H1 (cell line): ENCODE results near the gene IFITM2. TPM values are rescaled to one million over a fixed set of nuclear protein-coding genes. Genes with fewer than 3 reads are reported as not detected.

Experiments
- CTCF ChIA-PET: fragments of 300-600 bp; sonication (Branson Sonifier 250); formaldehyde crosslinking; loops from one replicate; lab custom pipeline; 2021; ENCODE audit not compliant: partially characterized antibody; lab: Charles Lee
- POLR2A ChIA-PET: fragments of 300-600 bp; sonication (Branson Sonifier 250); formaldehyde crosslinking; loops from one replicate; lab custom pipeline; 2021; ENCODE audit warnings: inconsistent platforms; ENCODE audit not compliant: partially characterized antibody; lab: Charles Lee
- DNase-seq, 2 experiments: peaks; one replicate each; pipeline versions ENCODE4 v3.0.0 to v3.0.0-alpha.2; 2010 to 2022; ENCODE audit warnings: low spot score in 2 of 2, low read depth in 1 of 2, mixed read lengths in 1 of 2
- FAIRE-seq: peaks from 2 replicates; lab custom pipeline; 2011; peaks lifted over from hg19 to GRCh38; lab: Jason Lieb, UNC
- H2AFZ ChIP-seq: 2 replicates; pipeline ENCODE4 v1.8.1; 2012; ENCODE audit warnings: low read length, inconsistent platforms
- H2AK5ac ChIP-seq: 2 replicates; pipeline ENCODE4 v1.6.1; 2013; ENCODE audit warnings: low read depth, low read length
- H2BK120ac ChIP-seq: replicated peaks from 2 replicates; pipeline ENCODE3; 2013; ENCODE audit warnings: low read depth, low read length, inconsistent platforms
- H2BK12ac ChIP-seq: 2 replicates; pipeline ENCODE4 v1.6.1; 2013; ENCODE audit warnings: low read depth, low read length
- H2BK15ac ChIP-seq: 2 replicates; pipeline ENCODE4 v1.6.1; 2013; ENCODE audit warnings: low read length
- H2BK20ac ChIP-seq: 2 replicates; pipeline ENCODE4 v1.6.1; 2013; ENCODE audit warnings: low read length
- H2BK5ac ChIP-seq: 2 replicates; pipeline ENCODE4 v1.6.1; 2013; ENCODE audit warnings: low read depth, low read length
- H3K14ac ChIP-seq: 2 replicates; pipeline ENCODE4 v1.6.1; 2013; ENCODE audit warnings: inconsistent platforms; ENCODE audit not compliant: insufficient read length
- H3K18ac ChIP-seq: 2 replicates; pipeline ENCODE4 v1.6.1; 2013; ENCODE audit warnings: low read length; ENCODE audit errors: extremely low read depth
- H3K23ac ChIP-seq: 2 replicates; pipeline ENCODE4 v1.6.1; 2013; ENCODE audit warnings: inconsistent platforms; ENCODE audit not compliant: insufficient read length
- H3K23me2 ChIP-seq: 2 replicates; pipeline ENCODE4 v1.6.1; 2013; ENCODE audit warnings: low read depth, low read length
- H3K27ac ChIP-seq: 2 replicates; pipeline ENCODE4 v1.6.1; 2011; ENCODE audit warnings: low read depth, low read length, inconsistent platforms
- H3K27me3 ChIP-seq, 4 experiments: replicated peaks in 1 of 4; 1 replicate in 1 of 4; 2 replicates in 3 of 4; pipeline versions ENCODE4 v1.6.1 to v1.8.1; 2011 to 2013; ENCODE audit warnings: low read length in 3 of 4, mild to moderate bottlenecking in 3 of 4, inconsistent platforms in 2 of 4, mixed read lengths in 2 of 4, moderate library complexity in 1 of 4; ENCODE audit not compliant: control insufficient read depth in 3 of 4, insufficient read depth in 3 of 4; ENCODE audit errors: extremely low read depth in 1 of 4
- H3K36me3 ChIP-seq, 4 experiments: 2 replicates each; pipeline versions ENCODE4 v1.6.1 to v1.8.1; 2011 to 2013; ENCODE audit warnings: mild to moderate bottlenecking in 4 of 4, low read length in 3 of 4, moderate library complexity in 2 of 4, control low read depth in 1 of 4, inconsistent platforms in 1 of 4; ENCODE audit not compliant: insufficient read depth in 4 of 4, control insufficient read depth in 2 of 4
- H3K4ac ChIP-seq: replicated peaks from 2 replicates; pipeline ENCODE3; 2013; ENCODE audit warnings: low read length, low read depth, mixed read lengths, inconsistent platforms; ENCODE audit not compliant: insufficient read length
- H3K4me1 ChIP-seq, 4 experiments: replicated peaks in 1 of 4; 1 replicate in 1 of 4; 2 replicates in 3 of 4; pipeline versions ENCODE4 v1.6.1 to v1.8.1; 2011 to 2013; ENCODE audit warnings: low read length in 3 of 4, inconsistent platforms in 2 of 4, mixed read lengths in 1 of 4; ENCODE audit not compliant: insufficient read depth in 4 of 4, control insufficient read depth in 3 of 4
- H3K4me2 ChIP-seq, 2 experiments: 2 replicates each; pipeline versions ENCODE4 v1.6.1 to v1.8.1; 2011 to 2013; ENCODE audit warnings: low read depth in 2 of 2, low read length in 2 of 2, control low read depth in 1 of 2, inconsistent platforms in 1 of 2, mild to moderate bottlenecking in 1 of 2; ENCODE audit not compliant: insufficient read depth in 1 of 2
- H3K4me3 ChIP-seq, 4 experiments: fragments of 200-600, 300-600 bp in 1 of 4; sonication (generic), shearing (Covaris generic), sonication (Bioruptor Twin) in 1 of 4; 2 replicates each; pipeline versions ENCODE4 v1.5.1 to v1.8.1; 2011 to 2016; ENCODE audit warnings: low read length in 4 of 4, low read depth in 3 of 4, control low read depth in 2 of 4, inconsistent platforms in 2 of 4, mild to moderate bottlenecking in 2 of 4, mixed read lengths in 1 of 4, moderate library complexity in 1 of 4; ENCODE audit not compliant: insufficient read depth in 2 of 4; ENCODE audit errors: extremely low read depth in 1 of 4
- H3K56ac ChIP-seq: replicated peaks from 2 replicates; pipeline ENCODE3; 2013; ENCODE audit warnings: low read depth, mild to moderate bottlenecking, mixed read lengths, low read length, inconsistent platforms; ENCODE audit not compliant: insufficient read length
- H3K79me1 ChIP-seq: 2 replicates; pipeline ENCODE4 v1.6.1; 2013; ENCODE audit warnings: low read depth, low read length, control low read depth
- H3K79me2 ChIP-seq, 2 experiments: 2 replicates each; pipeline versions ENCODE4 v1.6.1 to v1.8.1; 2012 to 2013; ENCODE audit warnings: low read length in 2 of 2, mild to moderate bottlenecking in 2 of 2, inconsistent platforms in 1 of 2; ENCODE audit not compliant: insufficient read depth in 2 of 2, control insufficient read depth in 1 of 2
- H3K9ac ChIP-seq, 4 experiments: replicated peaks in 1 of 4; 1 replicate in 1 of 4; 2 replicates in 3 of 4; pipeline versions ENCODE4 v1.6.1 to v1.8.1; 2011 to 2013; ENCODE audit warnings: low read depth in 3 of 4, low read length in 3 of 4, control low read depth in 2 of 4, mild to moderate bottlenecking in 2 of 4, moderate library complexity in 2 of 4, inconsistent platforms in 1 of 4; ENCODE audit errors: extremely low read depth in 1 of 4
- H3K9me3 ChIP-seq, 2 experiments: 2 replicates each; pipeline versions ENCODE4 v1.6.1 to v1.8.1; 2012 to 2013; ENCODE audit warnings: mild to moderate bottlenecking in 2 of 2, moderate library complexity in 2 of 2, control low read depth in 1 of 2, inconsistent platforms in 1 of 2, low read depth in 1 of 2, low read length in 1 of 2, mixed read lengths in 1 of 2; ENCODE audit not compliant: insufficient read depth in 2 of 2
- H4K20me1 ChIP-seq, 2 experiments: replicated peaks in 1 of 2; 2 replicates each; pipeline versions ENCODE3 to v1.8.1; 2011 to 2013; ENCODE audit warnings: inconsistent platforms in 2 of 2, low read length in 2 of 2, mild to moderate bottlenecking in 1 of 2; ENCODE audit not compliant: insufficient read depth in 2 of 2, control insufficient read depth in 1 of 2
- H4K5ac ChIP-seq: 2 replicates; pipeline ENCODE4 v1.6.1; 2013; ENCODE audit warnings: low read length, low read depth, mixed read lengths, inconsistent platforms; ENCODE audit not compliant: insufficient read length
- H4K8ac ChIP-seq: 2 replicates; pipeline ENCODE4 v1.8.0; 2013; ENCODE audit warnings: mild to moderate bottlenecking, moderate library complexity, low read length, inconsistent platforms; ENCODE audit not compliant: insufficient read depth; ENCODE audit errors: extremely low read depth
- H4K91ac ChIP-seq: replicated peaks from 2 replicates; pipeline ENCODE3; 2013; ENCODE audit warnings: low read length, mixed read lengths, inconsistent platforms; ENCODE audit not compliant: insufficient read length
- BCL11A ChIP-seq, 2 experiments: IDR thresholded peaks; one replicate each; pipeline ENCODE4 v1.6.1; 2011; ENCODE audit warnings: low read depth in 2 of 2, low read length in 2 of 2, mild to moderate bottlenecking in 2 of 2
- EGR1 ChIP-seq: IDR thresholded peaks from 2 replicates; pipeline ENCODE4 v1.6.1; 2011; ENCODE audit warnings: low read depth, low read length, borderline replicate concordance
- FOSL1 ChIP-seq: IDR thresholded peaks from 2 replicates; pipeline ENCODE4 v1.6.1; 2011; ENCODE audit warnings: mild to moderate bottlenecking, low read depth, low read length, moderate library complexity; ENCODE audit not compliant: insufficient read depth
- HDAC6 ChIP-seq: IDR thresholded peaks from one replicate; pipeline ENCODE4 v1.7.1; 2012; ENCODE audit warnings: low read depth, mild to moderate bottlenecking, inconsistent platforms, low read length, moderate library complexity
- JUND ChIP-seq: IDR thresholded peaks from 2 replicates; pipeline ENCODE4 v1.6.1; 2011; ENCODE audit warnings: mild to moderate bottlenecking, improper control_type of control experiment, low read length
- KDM4A ChIP-seq: IDR thresholded peaks from one replicate; pipeline ENCODE4 v1.7.1; 2012; ENCODE audit warnings: low read depth, mild to moderate bottlenecking, moderate library complexity, low read length, inconsistent platforms; ENCODE audit not compliant: severe bottlenecking
- RFX5 ChIP-seq: IDR thresholded peaks from 2 replicates; pipeline ENCODE4 v1.6.1; 2011; ENCODE audit warnings: low read depth, low read length, improper control_type of control experiment, borderline replicate concordance
- SAP30 ChIP-seq: fragments of 300-600 bp; sonication (generic); IDR thresholded peaks from 2 replicates; pipeline ENCODE4 v1.7.1; 2012; ENCODE audit warnings: low read length, moderate library complexity, mild to moderate bottlenecking, inconsistent platforms; ENCODE audit not compliant: insufficient read depth, insufficient replicate concordance
- SIRT6 ChIP-seq: IDR thresholded peaks from one replicate; pipeline ENCODE4 v1.7.1; 2012; ENCODE audit warnings: low read length, inconsistent platforms
- SP1 ChIP-seq: IDR thresholded peaks from 2 replicates; pipeline ENCODE4 v1.6.1; 2011; ENCODE audit warnings: low read depth, low read length
- WGBS, 2 experiments: shearing (Covaris generic) in 1 of 2; methylation state at CpG; one replicate each; pipeline versions ENCODE4 v1.1.6 to v1.1.7; 2013 to 2015; ENCODE audit warnings: low lambda C conversion rate in 2 of 2, mixed read lengths in 2 of 2, inconsistent platforms in 1 of 2, low coverage in 1 of 2, missing lambda C conversion rate in 1 of 2; ENCODE audit not compliant: insufficient replicate concordance in 2 of 2, insufficient coverage in 1 of 2, insufficient read length in 1 of 2; ENCODE audit errors: extremely low coverage in 1 of 2, missing lambda C conversion rate in 1 of 2; 5-methylcytosine and 5-hydroxymethylcytosine counted together
- polyA plus RNA-seq, 7 experiments: library from polyadenylated mRNA; depleted of rRNA in 3 of 7; stranded (reverse) in 5 of 7; unstranded in 2 of 7; fragments of >200 nt in 5 of 7; fragments of 200-250 nt in 2 of 7; gene quantifications; 1 replicate in 5 of 7; 2 replicates in 1 of 7; 4 replicates in 1 of 7; pipeline versions ENCODE4 v1.2.1 to v1.2.3, GENCODE V29; 2011 to 2013; ENCODE audit warnings: missing spikeins in 2 of 7, mixed read lengths in 2 of 7
- total RNA-seq: library from RNA; stranded (reverse); fragmentation: NEBNext Ultra II Directional; extraction: Animal tissue kit (Norgen Biotek cat#: 25700); gene quantifications from 2 replicates; pipeline ENCODE4 v1.2.1, GENCODE V29; 2021

The IFITM2 gene
- total and polyA plus RNA-seq, 2 of the 8 experiments (the other 6 are each of a cell fraction or from before 2014, with no cell fraction given): 399 to 764 TPM

DNA sequence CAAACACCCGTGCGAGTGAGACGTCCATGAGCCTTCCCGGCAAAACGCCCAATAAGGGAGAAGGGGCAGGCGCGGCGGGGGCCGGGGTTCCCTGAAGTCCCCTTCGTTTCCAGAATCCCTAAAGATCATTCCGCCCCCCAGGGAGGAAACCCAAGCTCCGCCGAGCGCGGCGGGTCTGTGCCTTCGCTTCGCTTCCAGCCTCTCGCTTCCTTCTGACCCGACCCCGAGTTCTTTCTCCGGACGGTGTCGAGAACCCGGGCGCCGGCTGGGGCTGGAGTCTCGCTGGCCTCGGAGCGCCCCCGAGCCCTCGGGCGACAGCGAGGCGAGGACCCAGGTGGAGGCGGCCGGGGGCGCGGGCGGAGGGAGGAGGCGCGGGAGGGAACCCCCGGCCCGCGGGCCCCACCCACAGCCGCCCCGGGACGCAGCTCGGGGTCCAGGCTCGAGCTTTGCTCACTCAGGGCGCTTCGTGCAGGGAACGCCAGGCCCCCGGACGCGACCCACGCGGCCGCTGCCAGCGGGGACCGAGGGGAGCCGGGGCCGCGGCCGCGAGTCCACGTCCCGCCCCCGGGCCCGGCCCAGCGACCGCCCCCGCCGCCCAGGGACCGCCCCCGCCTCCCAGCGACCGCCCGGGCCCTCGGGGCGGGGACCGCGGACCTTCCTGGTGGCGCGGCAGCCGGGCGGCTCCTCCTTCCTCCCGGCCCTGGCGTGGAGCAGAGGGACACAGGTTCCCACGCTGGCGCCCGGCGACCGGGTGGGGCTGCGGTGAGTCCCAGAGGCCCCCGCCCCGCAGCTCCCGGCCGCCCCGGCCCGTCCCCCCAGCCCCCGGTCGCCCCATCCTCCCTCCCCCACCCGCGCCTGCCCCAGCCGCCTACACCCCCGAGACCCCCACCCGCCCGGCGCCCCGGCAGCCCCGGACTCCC is 18.9 kb upstream of the IFITM2 start, which contains the start of gene PGGHG:
Gene PGGHG (plus strand): TSS at position 649 of the 920 bp plus-strand sequence. CDS start 691 bp downstream, outside the sequence.
- no peak within 1 kb of the TSS for H2AFZ ChIP-seq
- 0 out of 2 replicates have a peak, but pooled peaks cover 4% of the 10 kb centered on the region for H3K79me1 ChIP-seq
- peaks cover 3 to 19% (median 6%) of the 10 kb centered on the region in 4 experiments; a peak in 5 of 8 replicates for H3K36me3 ChIP-seq
- no peak within 1 kb of the TSS for H4K5ac ChIP-seq
- no peak within 1 kb of the TSS for H3K23ac ChIP-seq
- no peak within 1 kb of the TSS for H3K14ac ChIP-seq
- peak within 1 kb of the TSS; percentile 83 for H4K8ac ChIP-seq
- peak within 1 kb of the TSS; percentile 66; the same call in 1 of the 2 replicates for H2BK5ac ChIP-seq
- H2BK15ac ChIP-seq: peak within 1 kb of the TSS; percentile 95; the same call in 1 of the 2 replicates
- no peaks in the 10 kb centered on the region for H4K20me1 ChIP-seq
- H3K56ac ChIP-seq: no peak within 1 kb of the TSS
- peak within 1 kb of the TSS; percentile 71 for H3K18ac ChIP-seq
- peaks cover 0 to 42% (median 32%) of the 10 kb centered on the region in 4 experiments; a peak in 6 of 7 replicates for H3K4me1 ChIP-seq
- peak within 1 kb of the TSS; percentile 87; the same call in 1 of the 2 replicates for H2AK5ac ChIP-seq
- peaks cover 5 to 16% (median 13%) of the 10 kb centered on the region in 4 experiments; a peak in 6 of 7 replicates for H3K27me3 ChIP-seq
- H3K9me3 ChIP-seq: peaks cover 0 to 3% of the 10 kb centered on the region in 2 experiments; a peak in 1 of 4 replicates
- no peak within 1 kb of the TSS for H3K27ac ChIP-seq
- FAIRE-seq: no peak
- no peak within 1 kb of the TSS; a peak in 2 of 7 replicates for H3K9ac ChIP-seq
- peak within 1 kb of the TSS; percentile 61 for H2BK120ac ChIP-seq
- peak within 1 kb of the TSS; percentile 99 for H3K4ac ChIP-seq
- peak within 1 kb of the TSS; percentile 34 to 59 (median 45) for H3K4me3 ChIP-seq
- H3K79me2 ChIP-seq: no peaks in the 10 kb centered on the region
- peaks cover 5% of the 10 kb centered on the region; the same call in 1 of the 2 replicates for H3K23me2 ChIP-seq
- WGBS, 2 experiments: 4% methylated on average over 25 of the region's 112 CpGs; no CpG with 5 or more reads in 1 of the 2 experiments
- H2BK20ac ChIP-seq: peak within 1 kb of the TSS; percentile 72; the same call in 1 of the 2 replicates
- ChIA-PET POLR2A (interaction anchor here (0.7 to 7.7 kb wide), 12 partner anchors 8 to 80 kb away, joined by 3 to 51 read pairs (median 3); partner anchors contain the start of gene IFITM5), CTCF (interaction anchor here (1.2 to 3.9 kb wide), 4 partner anchors 10 to 38 kb away, joined by 3 to 30 read pairs (median 8); no protein-coding TSS in a partner anchor)
- H4K91ac ChIP-seq: peak within 1 kb of the TSS; percentile 97
- peak in 1 of 2 experiments; percentile 61 for DNase-seq
- H3K4me2 ChIP-seq: peak within 1 kb of the TSS; percentile 67 to 84
- H2BK12ac ChIP-seq: peak within 1 kb of the TSS; percentile 84; the same call in 1 of the 2 replicates
- no peak for TF ChIP-seq HDAC6
- no peak for TF ChIP-seq FOSL1
- TF ChIP-seq RFX5: no peak
- TF ChIP-seq BCL11A (IDR thresholded peaks at IDR 0.05; ENCODE audit: low read depth in 2 of 2, low read length in 2 of 2): no peak
- TF ChIP-seq SP1: no peak
- TF ChIP-seq SIRT6: no peak
- TF ChIP-seq JUND: no peak
- no peak for TF ChIP-seq SAP30
- no peak for TF ChIP-seq EGR1
- TF ChIP-seq KDM4A: peak; percentile 58
